C1 segment of cervical spinal cord (tissue), 14 donors: Measurements from ENCODE around the gene KIF17.

Experiments
- DNase-seq, 14 donors: peaks; one replicate each; lab custom pipeline; 2025; lab: John Stamatoyannopoulos, UW

The KIF17 gene

DNA sequence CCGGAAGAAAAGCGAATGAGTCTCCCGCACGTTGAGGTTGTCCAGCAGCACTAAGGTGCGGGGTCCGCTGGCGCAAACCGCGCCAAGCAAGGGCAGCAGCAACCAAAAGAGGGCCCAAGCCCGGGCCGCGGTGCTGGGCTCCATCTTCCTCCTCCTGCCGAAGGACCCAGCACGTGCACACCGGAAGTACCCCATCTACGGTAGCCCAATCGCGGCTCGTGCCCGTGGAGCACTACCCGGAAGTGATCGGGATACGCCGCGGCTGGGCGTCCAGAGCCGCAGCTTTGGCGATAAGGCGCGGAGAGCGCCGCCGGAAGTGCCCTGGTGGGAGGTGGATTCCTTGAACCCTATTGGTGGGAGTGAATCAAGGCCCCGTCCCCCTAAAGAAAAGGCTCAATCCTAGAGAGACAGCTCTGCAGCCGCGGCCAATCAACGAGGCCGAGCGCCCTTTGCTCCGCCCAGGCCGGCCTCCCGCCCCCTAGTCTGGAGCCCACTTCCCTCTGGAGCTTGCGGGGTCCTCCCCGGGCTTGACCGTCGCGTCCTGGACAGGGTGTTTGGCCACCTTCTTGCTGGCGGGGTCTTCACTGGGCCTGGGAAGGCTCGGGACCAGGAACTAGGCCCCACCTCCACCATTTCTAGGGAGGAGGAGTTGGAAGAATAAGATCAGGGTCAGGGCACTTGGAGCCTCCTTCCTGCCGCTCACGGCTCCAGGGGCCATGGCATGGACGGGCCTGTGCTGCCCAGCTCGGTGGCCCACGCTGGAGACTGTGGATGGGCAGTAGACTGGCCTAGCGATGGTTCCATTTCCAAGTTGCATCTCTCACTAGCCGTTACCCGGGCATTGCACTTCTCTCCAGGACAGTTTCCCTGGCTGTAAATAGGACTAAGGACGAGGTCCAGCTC lies 56.3 kb downstream of the KIF17 start, which contains the start of gene DDOST:
TSS of gene DDOST (minus strand) at position 163 of the 903 bp plus-strand sequence. CDS start at position 144, 19 bp downstream.
- peak; percentile 52 to 99 (median 95) for DNase-seq

GRCh38 chr1:20660847-20661206 lies 57.0 kb downstream of the KIF17 start:
- DNase-seq = no peak

DNA sequence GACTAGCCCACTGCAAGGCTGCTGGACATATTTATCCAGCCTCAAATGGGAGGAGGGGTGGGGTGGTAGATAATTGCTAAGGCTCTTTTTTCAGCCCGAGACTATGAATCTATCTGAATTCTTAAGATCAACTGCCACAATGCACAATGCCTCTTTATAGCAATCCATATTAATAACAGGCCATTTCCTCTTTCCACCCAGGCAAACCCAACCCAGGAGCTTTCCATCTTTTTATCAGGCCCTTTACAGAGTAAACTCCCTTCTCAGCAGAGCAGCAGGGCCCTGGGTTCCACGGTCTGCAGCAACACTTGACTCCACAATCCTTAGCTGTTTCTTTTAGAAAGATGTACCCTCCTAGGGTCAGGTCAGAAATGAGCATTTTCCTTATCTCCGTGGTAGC lies 57.4 kb downstream of the KIF17 start:
- no peak for DNase-seq

DNA sequence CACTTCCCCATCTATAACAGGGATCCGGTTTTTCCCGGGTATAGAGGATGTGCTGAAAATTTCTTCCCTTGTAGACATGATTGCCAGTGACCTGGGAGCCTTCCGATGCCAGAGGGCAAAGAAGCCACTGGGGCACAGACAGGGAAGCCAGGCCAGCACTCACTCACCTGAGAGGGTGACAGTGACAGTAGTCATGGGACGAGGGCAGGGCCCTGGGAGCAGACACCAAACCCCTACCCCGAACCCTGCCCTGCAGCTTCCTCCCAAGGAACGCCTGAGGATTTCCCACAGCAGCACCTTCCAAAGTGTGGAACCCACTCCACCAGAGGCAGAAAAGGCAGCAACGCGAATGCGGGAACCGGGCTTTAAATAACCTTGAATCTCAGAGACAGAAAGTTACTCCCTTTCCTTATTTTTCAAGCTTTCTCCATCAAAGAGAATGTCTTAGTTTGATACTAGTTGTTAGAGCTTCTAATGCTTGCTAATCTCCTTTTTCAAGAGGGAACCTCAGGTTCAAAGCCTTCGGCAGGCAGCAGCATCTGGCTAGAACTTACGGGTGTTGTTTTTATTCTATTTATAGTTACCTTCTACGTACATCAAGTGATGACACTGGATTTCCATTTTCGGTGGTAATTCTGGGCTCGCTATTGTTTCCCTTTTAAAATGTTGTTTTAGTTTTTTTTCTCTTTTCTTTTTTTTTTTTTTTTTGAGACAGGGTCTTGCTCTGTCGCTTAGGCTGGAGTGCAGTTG lies 59.5 kb downstream of the KIF17 start:
- DNase-seq = no peak

DNA sequence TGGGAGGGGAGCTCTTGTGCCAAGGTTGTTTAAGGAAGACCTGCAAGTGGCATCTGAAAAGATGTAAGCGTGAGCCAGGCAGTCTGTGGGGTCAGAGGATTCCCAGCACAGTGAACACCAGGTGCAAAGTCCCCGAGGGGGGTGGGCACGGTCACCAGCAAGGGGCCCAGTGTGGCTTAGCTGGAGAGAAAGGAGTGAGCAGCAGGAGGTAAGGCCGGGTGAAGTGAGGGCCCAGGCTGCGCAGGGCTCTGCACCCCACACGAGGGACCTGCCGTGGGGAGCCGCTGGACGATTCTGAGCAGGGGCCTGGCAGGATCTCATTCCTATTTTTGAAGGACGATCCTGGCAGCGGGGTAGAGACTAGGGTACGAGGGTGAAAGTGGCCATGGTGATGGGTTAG lies 60.8 kb downstream of the KIF17 start:
- no peak for DNase-seq

- DNase-seq = peak in 6 of 14 donors; percentile 7 to 65 (median 20)
Measured at GRCh38 chr1:20654104-20654690, 63.6 kb downstream of the KIF17 start.

DNA sequence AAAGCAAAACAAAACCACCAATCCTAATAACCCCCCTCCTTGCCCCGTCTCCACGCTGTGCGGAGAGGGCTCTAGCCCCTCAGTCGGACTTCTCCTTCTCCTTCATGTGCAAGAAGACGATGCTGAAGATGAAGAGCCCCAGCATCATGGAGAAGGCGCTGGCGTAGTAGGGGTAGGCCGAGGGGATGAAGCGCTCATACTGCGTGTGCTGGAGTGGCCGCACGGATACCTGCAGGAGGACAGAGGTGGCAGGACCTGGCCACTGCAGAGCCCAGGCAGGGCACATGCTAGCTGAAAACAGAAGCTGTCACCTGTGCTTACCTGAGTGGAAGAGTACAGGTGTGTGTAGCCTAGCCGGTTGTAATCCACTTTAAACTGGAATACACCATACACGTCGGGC lies 65.5 kb downstream of the KIF17 start:
- no peak for DNase-seq

DNA sequence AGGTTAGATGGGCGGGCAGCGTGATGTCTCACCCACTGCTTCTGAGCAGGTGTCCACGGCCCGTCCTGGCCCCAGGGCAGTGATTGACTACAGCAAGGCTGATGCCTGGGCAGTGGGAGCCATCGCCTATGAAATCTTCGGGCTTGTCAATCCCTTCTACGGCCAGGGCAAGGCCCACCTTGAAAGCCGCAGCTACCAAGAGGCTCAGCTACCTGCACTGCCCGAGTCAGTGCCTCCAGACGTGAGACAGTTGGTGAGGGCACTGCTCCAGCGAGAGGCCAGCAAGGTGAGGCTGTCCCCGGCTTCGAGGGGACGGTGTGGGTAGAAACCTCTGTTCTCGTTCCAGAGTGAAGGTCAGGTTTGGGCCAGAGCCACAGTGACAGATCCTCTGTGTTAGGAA lies 68.9 kb downstream of the KIF17 start:
- DNase-seq = no peak

GRCh38 chr1:20648438-20648837 lies 69.4 kb downstream of the KIF17 start:
- DNase-seq = no peak

DNA sequence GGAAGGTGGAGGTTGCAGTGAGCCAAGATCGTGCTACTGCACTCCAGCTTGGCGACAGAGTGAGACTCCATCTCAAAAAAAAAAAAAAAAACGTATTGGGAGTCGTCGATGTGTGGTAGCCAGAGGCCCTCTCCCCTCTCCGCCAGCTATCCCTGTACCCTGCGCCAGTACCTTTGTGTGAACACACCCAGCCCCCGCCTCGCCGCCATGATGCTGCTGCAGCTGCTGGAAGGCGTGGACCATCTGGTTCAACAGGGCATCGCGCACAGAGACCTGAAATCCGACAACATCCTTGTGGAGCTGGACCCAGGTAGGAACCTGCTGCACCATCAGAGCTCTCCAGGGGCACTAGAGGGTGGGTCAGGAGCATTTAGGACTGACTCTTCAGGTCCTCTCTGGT lies 72.4 kb downstream of the KIF17 start:
- no peak for DNase-seq

GRCh38 chr1:20644416-20644815 lies 73.4 kb downstream of the KIF17 start:
- DNase-seq = no peak

- no peak for DNase-seq
Measured at GRCh38 chr1:20643080-20643479, 74.7 kb downstream of the KIF17 start.

DNA sequence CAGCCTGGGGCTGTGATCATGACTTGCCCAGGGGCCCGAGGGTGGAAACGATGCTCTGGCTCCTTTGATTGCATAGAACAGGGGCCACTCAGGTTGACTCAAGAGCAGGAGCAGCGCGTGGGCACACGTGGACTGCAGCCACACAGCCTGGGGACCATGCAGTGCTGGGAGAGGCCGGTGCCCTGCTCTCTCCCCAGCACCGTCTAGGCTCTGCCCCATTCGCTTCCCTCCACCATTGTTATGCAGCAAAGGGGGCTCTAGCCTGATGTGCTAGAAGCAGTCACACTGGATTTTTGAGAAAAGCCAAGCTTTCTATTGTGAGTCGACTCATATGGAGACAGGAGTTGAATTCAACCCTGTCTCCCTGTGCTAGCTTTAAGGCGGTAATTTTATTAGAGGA lies 75.8 kb downstream of the KIF17 start:
- no peak for DNase-seq

- DNase-seq = peak in 5 of 14 donors; percentile 3 to 12 (median 7)
Measured at GRCh38 chr1:20640183-20640597, 77.6 kb downstream of the KIF17 start.

- no peak for DNase-seq
Measured at GRCh38 chr1:20636785-20637347, 80.9 kb downstream of the KIF17 start.

DNA sequence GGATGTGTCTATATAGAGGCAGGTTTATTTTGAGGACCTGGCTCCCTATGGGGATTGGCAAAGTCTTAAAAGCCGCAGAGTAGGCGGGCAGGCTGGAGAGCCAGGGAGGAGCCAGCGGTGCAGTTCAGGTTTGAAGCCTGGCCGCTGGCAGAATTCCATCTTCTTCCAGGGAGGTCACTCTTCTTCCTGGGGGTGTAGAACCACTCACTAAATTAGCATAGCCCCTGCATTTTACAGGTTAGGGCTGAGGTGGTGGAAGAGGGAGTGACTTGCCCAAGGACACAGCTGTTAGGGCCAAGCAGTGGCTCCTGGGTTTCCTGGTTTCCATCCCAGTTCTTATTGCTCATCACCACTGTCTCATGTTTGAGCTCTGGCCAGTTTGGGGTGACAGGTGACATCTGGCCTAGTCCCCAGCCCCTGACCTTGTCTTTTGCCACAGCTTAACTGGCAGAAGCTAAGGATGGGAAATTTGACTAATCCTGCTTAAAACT lies 83.2 kb downstream of the KIF17 start:
- peak in 3 of 14 donors; percentile 6 to 31 (median 11) for DNase-seq

- DNase-seq = no peak
Measured at GRCh38 chr1:20634065-20634593, 83.7 kb downstream of the KIF17 start.

- DNase-seq = peak in 13 of 14 donors; percentile 15 to 86 (median 68)
Measured at GRCh38 chr1:20633190-20634064, 84.4 kb downstream of the KIF17 start, which contains the start of gene PINK1. Gene PINK1, plus strand, starts transcription at chr1:20633458. Its CDS starts 91 bp downstream, at chr1:20633549.

- DNase-seq = no peak
Measured at GRCh38 chr1:20632386-20632785, 85.4 kb downstream of the KIF17 start.

DNA sequence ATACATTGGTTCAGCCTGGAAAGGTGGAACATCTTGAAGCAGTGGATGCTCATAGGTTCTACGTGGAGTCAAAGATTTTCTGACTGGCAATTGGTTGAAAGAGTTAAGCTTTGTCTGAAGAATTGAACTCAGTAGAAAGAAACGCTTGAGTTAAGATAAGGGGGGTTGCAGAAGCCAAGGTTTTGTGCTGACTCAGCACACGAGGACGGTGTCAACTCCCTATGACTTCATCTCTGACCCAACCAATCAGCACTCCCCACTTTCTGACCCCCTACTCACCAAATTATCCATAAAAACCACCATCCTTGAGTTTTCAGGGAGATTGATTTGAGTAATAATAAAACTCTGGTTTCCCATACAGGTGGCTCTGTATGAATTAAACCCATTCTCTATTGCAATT lies 87.1 kb downstream of the KIF17 start:
- no peak for DNase-seq
